ENCODE results near the gene KNDC1.

DNA sequence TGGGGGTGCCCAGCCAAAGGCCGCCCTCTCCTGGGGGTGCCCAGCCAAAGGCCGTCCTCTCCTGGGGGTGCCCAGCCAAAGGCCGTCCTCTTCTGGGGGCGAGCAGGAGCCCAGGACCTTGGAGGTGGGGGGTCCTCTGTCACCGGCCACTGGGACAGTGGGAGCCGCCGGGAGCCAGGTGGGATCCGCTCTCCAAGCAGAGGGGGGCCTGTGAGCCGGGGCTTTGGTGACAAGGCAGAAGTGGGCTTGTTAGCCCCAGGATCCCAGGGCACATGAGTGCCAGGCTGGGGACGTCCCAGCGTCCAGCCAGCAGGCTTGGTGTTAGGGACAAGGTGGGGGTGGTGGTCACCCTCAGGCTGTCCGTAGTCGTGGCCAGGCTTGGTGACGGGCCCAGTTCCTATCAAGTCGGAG, 40.6 kb downstream of the KNDC1 start:
- TF ChIP-seq, protein P1, sequence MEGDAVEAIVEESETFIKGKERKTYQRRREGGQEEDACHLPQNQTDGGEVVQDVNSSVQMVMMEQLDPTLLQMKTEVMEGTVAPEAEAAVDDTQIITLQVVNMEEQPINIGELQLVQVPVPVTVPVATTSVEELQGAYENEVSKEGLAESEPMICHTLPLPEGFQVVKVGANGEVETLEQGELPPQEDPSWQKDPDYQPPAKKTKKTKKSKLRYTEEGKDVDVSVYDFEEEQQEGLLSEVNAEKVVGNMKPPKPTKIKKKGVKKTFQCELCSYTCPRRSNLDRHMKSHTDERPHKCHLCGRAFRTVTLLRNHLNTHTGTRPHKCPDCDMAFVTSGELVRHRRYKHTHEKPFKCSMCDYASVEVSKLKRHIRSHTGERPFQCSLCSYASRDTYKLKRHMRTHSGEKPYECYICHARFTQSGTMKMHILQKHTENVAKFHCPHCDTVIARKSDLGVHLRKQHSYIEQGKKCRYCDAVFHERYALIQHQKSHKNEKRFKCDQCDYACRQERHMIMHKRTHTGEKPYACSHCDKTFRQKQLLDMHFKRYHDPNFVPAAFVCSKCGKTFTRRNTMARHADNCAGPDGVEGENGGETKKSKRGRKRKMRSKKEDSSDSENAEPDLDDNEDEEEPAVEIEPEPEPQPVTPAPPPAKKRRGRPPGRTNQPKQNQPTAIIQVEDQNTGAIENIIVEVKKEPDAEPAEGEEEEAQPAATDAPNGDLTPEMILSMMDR (IDR thresholded peaks at IDR 0.05), result no peak
- TF ChIP-seq EP300 (IDR thresholded peaks at IDR 0.05) (no peak), POLR2AphosphoS5 (IDR thresholded peaks at IDR 0.05) (no peak)

Data from esophagus muscularis mucosa (tissue), 4 donors.